Stimulated activated CD8-positive, alpha-beta memory T cell treated with anti-CD3 and anti-CD28 coated beads, Interleukin-4, amount 100 ng/mL, for 4 hours (primary cell): ENCODE results near the gene SYNE3.
"Not testable (repeated sequence)": the region's sequence is repeated elsewhere in the genome, so short reads cannot be mapped to it uniquely, and the experiment has no call there.

Source experiments
- DNase-seq, 2 donors: peaks; one replicate each; pipeline ENCODE4 v3.0.0-alpha.2; 2020; ENCODE audit warnings: low read depth in 2 of 2, low spot score in 1 of 2

The SYNE3 gene

DNA sequence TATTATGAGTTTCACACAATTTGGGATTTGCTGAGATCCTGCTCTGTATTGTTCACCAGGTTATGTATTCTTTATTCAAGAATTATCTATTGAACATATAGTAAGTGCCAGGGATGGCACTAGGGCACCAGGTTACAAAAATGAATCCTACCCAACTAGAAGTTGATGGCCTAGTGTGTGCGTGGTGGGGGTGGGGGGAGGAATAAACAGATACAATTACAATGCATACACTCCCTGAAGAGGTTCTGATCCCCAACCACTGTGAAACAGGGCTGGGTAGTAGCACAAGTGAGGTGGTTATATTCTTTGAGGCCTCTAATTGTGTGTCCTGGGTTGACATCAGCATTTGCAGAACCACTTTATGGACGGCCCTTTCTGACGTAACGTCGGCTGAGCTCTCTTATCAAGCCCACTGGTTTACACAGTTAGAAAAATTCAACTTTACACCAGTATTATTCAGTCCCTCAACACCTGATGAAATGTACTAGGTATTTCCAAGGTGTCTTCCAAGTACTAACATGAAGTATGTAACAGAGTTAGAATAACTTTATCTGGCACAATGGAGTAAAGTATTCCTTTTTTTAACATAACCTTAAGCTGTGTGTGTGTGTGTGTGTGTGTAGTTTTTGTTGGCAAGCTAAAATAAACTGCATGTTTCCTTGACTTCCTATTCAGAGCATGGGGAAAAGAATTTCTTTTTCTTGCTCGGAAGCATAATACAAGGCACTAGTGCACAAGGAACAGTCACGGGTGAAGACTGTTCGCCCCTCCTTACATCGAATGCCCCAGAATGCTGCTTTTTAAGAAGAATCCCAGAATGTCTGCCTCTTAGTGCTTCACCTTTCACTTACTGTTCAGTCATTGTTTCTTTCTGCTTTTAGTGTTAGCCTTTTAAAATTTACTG, 10.3 kb upstream of the SYNE3 start:
- DNase-seq = no peak

GRCh38 chr14:95525999-95526398, 9.5 kb upstream of the SYNE3 start:
- DNase-seq = no peak

GRCh38 chr14:95524706-95525512, 8.5 kb upstream of the SYNE3 start:
- no peak for DNase-seq

GRCh38 chr14:95523815-95524448, 7.5 kb upstream of the SYNE3 start:
- DNase-seq = no peak

DNA sequence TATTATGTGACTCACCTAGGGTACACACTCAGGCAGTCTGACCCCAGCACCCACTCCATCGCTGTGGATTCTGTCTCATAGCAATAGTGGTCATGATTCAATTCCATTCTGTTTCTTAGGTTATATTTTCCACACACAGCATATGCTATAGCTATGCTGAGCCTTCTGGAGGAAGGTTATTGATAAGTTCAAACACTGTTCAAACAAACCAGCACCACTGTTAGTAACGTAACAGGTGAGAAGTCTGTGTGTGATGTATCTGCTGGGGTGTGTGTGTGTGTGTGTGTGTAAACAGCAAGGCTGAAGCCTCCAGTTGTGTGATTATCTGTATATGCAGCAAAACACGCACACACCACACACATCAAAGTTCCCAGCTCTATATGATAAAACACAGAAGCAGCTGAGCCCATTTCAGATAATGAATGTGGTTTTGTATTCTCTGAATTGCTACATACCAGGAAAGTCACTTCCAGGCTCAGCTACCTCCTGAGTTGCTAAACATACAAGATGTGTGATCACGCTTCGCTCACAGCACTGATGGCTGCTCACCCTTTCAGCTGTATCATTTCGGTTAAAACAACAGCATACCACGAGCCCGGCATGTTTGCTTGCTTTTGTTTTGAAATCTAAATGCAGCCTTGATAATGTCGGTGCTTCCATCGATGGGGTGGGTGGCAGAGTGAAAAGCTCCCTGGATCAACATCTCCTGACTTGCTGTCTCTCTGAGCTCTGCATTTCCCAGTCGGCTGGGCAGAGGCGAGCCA, 6.8 kb upstream of the SYNE3 start:
- DNase-seq = no peak

GRCh38 chr14:95522556-95522955, 6.1 kb upstream of the SYNE3 start:
- DNase-seq = no peak

- DNase-seq = no peak
These were observed 5.7 kb upstream of the SYNE3 start for GRCh38 chr14:95522116-95522515.

GRCh38 chr14:95521001-95521400, 4.6 kb upstream of the SYNE3 start:
- no peak for DNase-seq

DNA sequence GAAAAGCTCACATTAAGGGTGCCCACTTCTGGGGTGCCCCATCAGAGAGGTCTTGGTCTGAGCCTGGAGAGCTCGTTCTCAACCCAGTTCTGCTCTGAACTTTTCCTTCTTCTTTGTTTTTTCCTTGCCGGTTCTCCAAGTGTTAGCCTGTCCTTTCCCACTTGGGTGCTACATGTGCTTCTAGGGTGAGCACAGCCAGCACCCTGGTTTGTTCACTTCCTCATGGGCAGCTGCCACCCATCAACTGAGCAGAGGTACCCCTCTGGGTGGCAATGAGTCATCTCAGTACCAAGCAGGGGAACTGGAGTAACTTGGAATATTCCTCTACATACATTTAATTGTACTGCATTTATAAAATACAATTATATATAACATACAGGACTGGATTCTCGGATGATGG, 3.9 kb upstream of the SYNE3 start:
- DNase-seq = no peak

- DNase-seq = peak; percentile 48
These were observed 3.2 kb upstream of the SYNE3 start for GRCh38 chr14:95519699-95520098.

DNA sequence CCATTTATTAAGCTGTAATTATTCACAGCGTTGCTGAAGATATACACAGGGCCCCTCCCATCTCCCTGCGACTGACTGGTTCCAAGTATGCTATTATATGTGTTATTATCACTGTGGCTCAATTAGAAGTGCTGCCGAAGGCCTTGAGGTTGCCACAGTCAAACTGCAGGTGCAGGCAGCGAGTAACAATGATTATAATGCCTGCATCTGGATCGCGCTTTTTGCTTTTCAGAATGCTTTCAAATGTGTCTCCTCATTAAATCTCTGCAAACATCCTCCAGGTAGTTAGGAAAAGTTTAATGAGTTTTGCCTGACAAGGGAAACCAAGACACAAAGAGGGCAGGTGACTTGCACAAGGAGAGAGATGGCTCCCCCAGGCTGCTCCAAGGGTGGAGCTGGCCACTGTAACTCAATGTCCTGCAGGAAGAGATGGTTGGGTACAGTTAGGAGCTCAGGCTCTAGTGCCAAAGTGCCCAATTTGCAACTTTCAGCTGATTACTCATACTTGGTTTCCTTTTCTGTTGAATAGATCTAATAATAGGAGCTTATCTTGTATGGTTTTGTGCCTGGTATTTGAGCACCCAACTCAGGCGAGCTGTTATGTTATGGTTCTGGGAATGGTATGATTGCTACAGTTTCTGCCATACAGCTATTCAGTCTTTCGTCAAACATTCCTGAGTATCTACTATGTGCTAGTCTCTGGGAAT, 1.7 kb upstream of the SYNE3 start:
- DNase-seq = no peak

DNA sequence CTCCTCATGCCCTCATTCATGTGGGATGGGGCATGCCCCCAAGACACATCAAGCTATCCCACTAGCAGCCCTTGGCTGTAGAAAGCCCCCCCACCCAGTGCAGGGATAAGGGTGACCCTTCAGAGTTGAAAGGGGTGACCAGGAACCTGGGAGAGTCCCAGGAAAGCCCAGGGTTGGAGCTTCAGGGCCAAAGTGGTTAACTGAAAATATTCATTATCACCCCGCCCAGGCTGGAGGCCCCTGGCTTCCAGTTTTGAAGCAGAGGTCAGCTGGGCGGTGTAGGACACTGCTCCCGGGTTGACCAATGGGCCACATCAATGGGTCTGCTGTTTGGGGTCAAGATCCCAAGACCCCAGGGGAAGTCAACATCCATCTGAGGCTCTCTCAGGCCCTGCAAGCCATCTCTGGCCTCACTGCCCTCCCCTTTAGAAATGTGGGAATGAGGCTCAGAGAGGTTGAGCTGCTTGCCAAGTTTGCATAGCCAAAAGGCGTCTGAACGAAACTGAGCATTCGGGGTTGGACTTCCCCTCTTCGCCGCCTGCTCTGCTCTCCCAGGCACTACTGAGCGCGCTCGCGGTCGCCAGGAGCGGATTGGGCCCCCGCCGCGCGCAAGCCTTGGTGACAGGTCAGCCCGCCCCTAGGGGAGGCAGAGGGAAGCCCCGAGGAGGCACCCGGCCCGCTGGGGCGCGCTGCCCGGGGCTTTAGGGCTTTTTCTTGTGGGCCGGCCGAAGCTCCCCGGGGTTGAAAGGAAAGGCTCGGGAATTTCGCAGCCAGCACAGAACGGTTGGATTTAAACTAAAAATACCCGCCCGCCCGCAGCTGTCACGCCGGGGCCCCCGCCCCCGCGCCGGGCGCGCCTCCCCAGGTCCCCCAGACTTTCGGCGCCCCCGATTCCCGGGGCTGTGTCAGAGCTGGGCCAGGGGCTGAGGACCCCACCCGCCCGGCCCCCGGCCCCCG, 576 bp downstream of the SYNE3 start:
- peak; percentile 42 to 64 for DNase-seq

DNA sequence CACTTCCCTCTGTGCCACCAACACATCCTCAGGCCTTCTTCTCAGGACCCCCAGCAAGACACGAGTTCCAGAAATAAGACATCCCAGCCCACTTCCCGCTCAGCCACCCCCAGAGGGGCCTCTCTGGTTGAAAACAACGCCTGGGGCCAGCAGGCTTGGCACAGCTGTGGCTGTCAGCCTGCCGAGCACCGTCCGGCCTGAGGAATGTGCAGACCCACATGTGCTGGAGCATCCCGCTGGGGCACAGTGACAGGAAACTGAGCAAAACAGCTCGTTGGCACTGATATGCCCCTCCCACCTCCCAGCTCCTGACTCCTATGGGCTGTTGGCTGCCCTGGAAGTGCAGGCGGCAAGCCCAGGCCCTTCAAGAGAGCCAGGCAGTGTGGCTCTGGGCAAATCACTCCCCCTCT, 1.4 kb downstream of the SYNE3 start:
- DNase-seq = no peak

DNA sequence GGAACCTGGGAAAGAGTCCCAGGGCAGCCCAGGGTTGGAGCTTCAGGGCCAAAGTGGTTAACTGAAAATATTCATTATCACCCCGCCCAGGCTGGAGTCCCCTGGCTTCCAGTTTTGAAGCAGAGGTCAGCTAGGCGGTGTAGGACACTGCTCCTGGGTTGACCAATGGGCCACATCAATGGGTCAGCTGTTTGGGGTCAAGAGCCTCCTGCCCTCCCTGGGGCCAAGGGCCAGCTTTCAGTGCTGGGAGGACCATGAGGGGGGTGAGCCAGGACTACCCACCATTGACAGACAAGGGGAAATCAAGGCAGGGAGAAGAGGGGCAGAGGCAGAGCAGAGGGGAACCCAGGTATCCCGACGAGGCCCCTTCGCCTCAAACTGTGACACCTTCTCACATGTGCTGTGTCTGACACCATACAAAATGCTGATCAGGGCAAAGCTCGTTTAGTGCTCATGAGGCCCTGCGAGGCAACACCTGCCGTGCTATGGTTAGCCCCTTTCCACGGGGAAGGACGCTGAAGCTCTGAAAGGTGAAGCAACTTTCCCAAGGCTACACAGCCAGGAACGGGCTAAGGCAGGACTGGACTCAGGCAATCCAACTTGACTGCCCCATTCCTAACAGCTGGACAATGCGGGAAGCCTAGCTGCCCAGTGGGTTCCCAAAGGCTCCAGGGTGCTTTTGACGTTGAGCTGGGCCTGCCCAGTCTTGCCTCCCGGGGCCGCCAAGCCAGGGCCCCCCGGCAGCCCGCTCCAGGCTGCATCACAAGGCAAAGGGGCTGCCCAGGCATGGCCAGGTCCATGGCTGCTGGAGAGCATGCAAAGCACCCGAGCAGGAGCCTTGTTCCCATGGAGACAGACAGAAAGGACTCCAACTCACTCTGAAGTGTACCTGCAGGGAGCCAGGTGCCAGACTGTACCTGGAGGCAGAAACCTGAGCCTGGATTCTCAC, 2.0 kb downstream of the SYNE3 start:
- DNase-seq = no peak

DNA sequence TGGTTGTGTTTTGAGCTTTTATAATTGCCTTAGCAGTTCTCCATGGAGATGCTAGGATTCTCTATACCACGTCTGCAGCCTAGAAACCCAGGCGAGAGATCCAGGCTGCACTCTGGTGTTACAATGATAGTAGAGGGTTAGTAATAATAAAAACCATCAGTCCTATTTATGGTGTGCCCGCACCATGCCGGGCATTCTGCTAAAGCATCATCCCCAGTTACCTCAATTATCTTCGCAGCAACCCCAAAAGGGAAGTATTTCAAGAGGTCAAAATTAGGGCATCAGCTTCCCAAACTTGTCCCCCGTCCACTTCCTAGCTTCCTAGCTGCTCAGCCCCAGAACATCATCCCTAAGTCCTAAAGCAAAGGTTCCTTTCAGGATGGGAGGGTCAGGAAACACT, 3.2 kb downstream of the SYNE3 start:
- DNase-seq = no peak

DNA sequence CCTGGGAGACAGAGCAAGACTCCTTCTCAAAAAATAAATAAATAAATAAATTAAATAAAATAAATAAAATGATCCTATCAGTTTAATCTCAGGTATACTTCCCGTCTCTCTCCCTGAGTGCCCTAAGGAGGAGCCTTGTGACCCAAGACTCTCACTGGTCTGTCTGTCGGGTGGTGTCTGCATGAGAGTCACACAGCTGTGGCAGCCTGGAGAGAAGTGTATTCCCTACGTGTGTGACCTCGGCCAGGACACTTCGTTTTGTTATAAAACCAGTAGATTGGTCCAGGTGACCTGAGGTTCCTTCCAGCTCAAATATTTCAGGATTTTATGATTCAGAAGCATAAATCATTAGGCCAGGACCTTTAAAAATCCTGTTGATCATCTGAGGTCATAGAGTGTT, 4.8 kb downstream of the SYNE3 start:
- DNase-seq = no peak

DNA sequence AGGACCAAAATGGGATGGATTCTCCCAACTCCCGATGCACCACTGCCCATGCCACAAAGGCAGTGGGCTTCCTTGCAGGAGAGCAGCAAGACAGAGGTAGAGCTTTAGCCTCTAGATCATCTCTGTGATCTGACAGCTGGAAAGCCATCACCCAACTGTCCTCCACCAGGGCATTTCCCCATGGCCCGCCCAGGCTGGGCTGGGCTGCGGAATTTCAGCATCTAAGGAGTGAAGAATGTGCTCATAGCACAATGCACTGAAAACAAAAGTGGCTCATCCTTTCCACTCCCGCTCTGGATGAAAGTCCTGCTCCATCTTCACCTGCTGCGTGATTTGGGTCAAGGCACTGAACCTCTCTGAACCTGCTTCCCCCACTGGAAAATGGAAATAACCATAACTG, 5.6 kb downstream of the SYNE3 start:
- DNase-seq = no peak

DNA sequence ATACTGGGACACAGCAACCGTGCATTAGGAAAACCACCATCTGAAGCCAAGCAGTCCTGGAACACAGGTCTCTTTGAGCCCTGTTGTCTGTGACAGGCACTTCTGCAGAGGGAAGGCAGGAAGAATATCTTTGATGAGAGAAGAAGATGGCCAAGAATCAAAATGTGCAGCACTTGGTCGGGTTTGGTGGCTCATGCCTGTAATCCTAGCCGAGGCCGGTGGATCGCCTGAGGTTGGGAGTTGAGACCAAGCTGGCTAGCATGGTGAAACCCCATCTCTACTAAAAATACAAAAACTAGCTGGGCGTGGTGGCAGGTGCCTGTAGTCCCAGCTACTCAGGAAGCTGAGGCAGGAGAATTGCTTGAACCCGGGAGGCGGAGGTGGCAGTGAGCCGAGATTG, 6.1 kb downstream of the SYNE3 start:
- DNase-seq = not testable (repeated sequence)
